ENCODE measurements around the gene YIF1A. TPM values are rescaled to one million over a fixed set of nuclear protein-coding genes. Genes with fewer than 3 reads are reported as not detected.
"Not testable (repeated sequence)": the region's sequence is repeated elsewhere in the genome, so short reads cannot be mapped to it uniquely, and the experiment has no call there.

Gene YIF1A
- total RNA-seq, 2 donors from 2014 or later, result 42.9 to 50.8 TPM

GRCh38 chr11:66320289-66320688, 31.3 kb upstream of the YIF1A start:
- peaks cover 44% of the 10 kb centered on the region for H3K4me1 Mint-ChIP-seq (ENCODE audit: low read depth)
- H3K9me3 Mint-ChIP-seq; H3K36me3 Mint-ChIP-seq (ENCODE audit: insufficient read depth in 2 of 2); H3K4me3 Mint-ChIP-seq; H3K27me3 Mint-ChIP-seq (ENCODE audit: low read depth); ATAC-seq (replicated peaks in 1 of 2); H3K27ac Mint-ChIP-seq; DNase-seq: not testable (repeated sequence)

GRCh38 chr11:66318600-66318970, 29.6 kb upstream of the YIF1A start:
- peaks cover 51% of the 10 kb centered on the region for H3K4me1 Mint-ChIP-seq (ENCODE audit: low read depth)
- peaks cover 0 to 2% of the 10 kb centered on the region in 2 donors for H3K36me3 Mint-ChIP-seq (ENCODE audit: insufficient read depth in 2 of 2)
- H3K27me3 Mint-ChIP-seq (ENCODE audit: low read depth), result no peaks in the 10 kb centered on the region
- ATAC-seq (replicated peaks in 1 of 2) (no peak), DNase-seq (no peak)
- H3K9me3 Mint-ChIP-seq, result peaks cover 0 to 2% of the 10 kb centered on the region in 2 donors
- peak overlapping the region; percentile 4 to 75 for H3K4me3 Mint-ChIP-seq
- peak overlapping the region; percentile 7 for H3K27ac Mint-ChIP-seq

GRCh38 chr11:66317723-66318599, 29.0 kb upstream of the YIF1A start:
- peak overlapping the region; percentile 63 to 75 for H3K4me3 Mint-ChIP-seq
- H3K27ac Mint-ChIP-seq, result peak overlapping the region; percentile 52
- peak; percentile 75 to 78 for ATAC-seq (replicated peaks in 1 of 2)
- peak; percentile 60 to 66 for DNase-seq
- H3K9me3 Mint-ChIP-seq, result peaks cover 0 to 2% of the 10 kb centered on the region in 2 donors
- H3K27me3 Mint-ChIP-seq (ENCODE audit: low read depth), result no peaks in the 10 kb centered on the region
- H3K4me1 Mint-ChIP-seq (ENCODE audit: low read depth), result peaks cover 53% of the 10 kb centered on the region
- H3K36me3 Mint-ChIP-seq (ENCODE audit: insufficient read depth in 2 of 2), result peaks cover 0 to 2% of the 10 kb centered on the region in 2 donors

- peaks cover 0 to 2% of the 10 kb centered on the region in 2 donors for H3K9me3 Mint-ChIP-seq
- peak overlapping the region; percentile 52 for H3K27ac Mint-ChIP-seq
- peaks cover 53% of the 10 kb centered on the region for H3K4me1 Mint-ChIP-seq (ENCODE audit: low read depth)
- no peaks in the 10 kb centered on the region for H3K27me3 Mint-ChIP-seq (ENCODE audit: low read depth)
- peak; percentile 50 to 52 for DNase-seq
- H3K36me3 Mint-ChIP-seq (ENCODE audit: insufficient read depth in 2 of 2), result peaks cover 0 to 2% of the 10 kb centered on the region in 2 donors
- ATAC-seq (replicated peaks in 1 of 2), result peak; percentile 8 to 10
- peak overlapping the region; percentile 63 to 75 for H3K4me3 Mint-ChIP-seq
Observed at GRCh38 chr11:66317322-66317722, 28.4 kb upstream of the YIF1A start.

- H3K9me3 Mint-ChIP-seq, result peaks cover 0 to 2% of the 10 kb centered on the region in 2 donors
Observed at GRCh38 chr11:66316849-66317251, 27.9 kb upstream of the YIF1A start, which contains the start of gene CD248. CD248 (minus strand) TSS chr11:66317044; CDS start chr11:66317027, 17 bp downstream.

GRCh38 chr11:66315921-66316811, 27.2 kb upstream of the YIF1A start:
- peaks cover 60% of the 10 kb centered on the region for H3K4me1 Mint-ChIP-seq (ENCODE audit: low read depth)
- H3K27ac Mint-ChIP-seq, result no peak overlapping the region

More at GRCh38 chr11:66316849-66317251, 27.9 kb upstream of the YIF1A start, which contains the start of gene CD248:
- Mint-ChIP-seq H3K27me3 (ENCODE audit: low read depth) (no peaks in the 10 kb centered on the region), H3K27ac (peak within 1 kb of the TSS; percentile 52), H3K4me3 (peak within 1 kb of the TSS; percentile 63 to 75), H3K36me3 (ENCODE audit: insufficient read depth in 2 of 2) (peaks cover 0 to 2% of the 10 kb centered on the region in 2 donors), H3K4me1 (ENCODE audit: low read depth) (peaks cover 55% of the 10 kb centered on the region)
- ATAC-seq (replicated peaks in 1 of 2), result no peak
- DNase-seq, result peak in 1 of 2 donors; percentile 31

GRCh38 chr11:66315498-66315885, 26.5 kb upstream of the YIF1A start:
- no peak for DNase-seq
- H3K4me1 Mint-ChIP-seq (ENCODE audit: low read depth), result peaks cover 60% of the 10 kb centered on the region
- peak overlapping the region; percentile 53 to 74 for H3K4me3 Mint-ChIP-seq
- no peak overlapping the region for H3K27ac Mint-ChIP-seq
- H3K27me3 Mint-ChIP-seq (ENCODE audit: low read depth), result no peaks in the 10 kb centered on the region
- H3K36me3 Mint-ChIP-seq (ENCODE audit: insufficient read depth in 2 of 2), result peaks cover 0 to 2% of the 10 kb centered on the region in 2 donors
- ATAC-seq (replicated peaks in 1 of 2), result no peak
- H3K9me3 Mint-ChIP-seq, result peaks cover 0 to 2% of the 10 kb centered on the region in 2 donors

More at GRCh38 chr11:66315921-66316811, 27.2 kb upstream of the YIF1A start:
- Mint-ChIP-seq H3K36me3 (ENCODE audit: insufficient read depth in 2 of 2) (peaks cover 0 to 2% of the 10 kb centered on the region in 2 donors), H3K9me3 (peaks cover 0 to 2% of the 10 kb centered on the region in 2 donors), H3K27me3 (ENCODE audit: low read depth) (no peaks in the 10 kb centered on the region), H3K4me3 (peak overlapping the region; percentile 53 to 74)
- DNase-seq (peak in 1 of 2 donors; percentile 44), ATAC-seq (replicated peaks in 1 of 2) (no peak)

GRCh38 chr11:66314561-66315497, 25.9 kb upstream of the YIF1A start:
- Mint-ChIP-seq H3K9me3 (no peaks in the 10 kb centered on the region), H3K27ac (no peak overlapping the region), H3K4me3 (peak overlapping the region; percentile 89 to 92), H3K4me1 (ENCODE audit: low read depth) (peaks cover 60% of the 10 kb centered on the region), H3K27me3 (ENCODE audit: low read depth) (no peaks in the 10 kb centered on the region), H3K36me3 (ENCODE audit: insufficient read depth in 2 of 2) (no peaks in the 10 kb centered on the region)
- DNase-seq (no peak), ATAC-seq (replicated peaks in 1 of 2) (no peak)

- H3K4me1 Mint-ChIP-seq (ENCODE audit: low read depth), result peaks cover 55% of the 10 kb centered on the region
- no peaks in the 10 kb centered on the region for H3K27me3 Mint-ChIP-seq (ENCODE audit: low read depth)
- no peaks in the 10 kb centered on the region for H3K36me3 Mint-ChIP-seq (ENCODE audit: insufficient read depth in 2 of 2)
- DNase-seq (no peak), ATAC-seq (replicated peaks in 1 of 2) (no peak)
- no peak overlapping the region for H3K27ac Mint-ChIP-seq
- H3K9me3 Mint-ChIP-seq, result no peaks in the 10 kb centered on the region
- peak overlapping the region; percentile 89 to 92 for H3K4me3 Mint-ChIP-seq
Observed at GRCh38 chr11:66314186-66314501, 25.2 kb upstream of the YIF1A start.

GRCh38 chr11:66313321-66314185, 24.6 kb upstream of the YIF1A start:
- ATAC-seq (replicated peaks in 1 of 2), result no peak
- Mint-ChIP-seq H3K36me3 (ENCODE audit: insufficient read depth in 2 of 2) (no peaks in the 10 kb centered on the region), H3K4me3 (peak overlapping the region; percentile 89 to 92), H3K4me1 (ENCODE audit: low read depth) (peaks cover 49% of the 10 kb centered on the region), H3K27ac (no peak overlapping the region), H3K9me3 (no peaks in the 10 kb centered on the region), H3K27me3 (ENCODE audit: low read depth) (no peaks in the 10 kb centered on the region)
- no peak for DNase-seq

- Mint-ChIP-seq H3K36me3 (ENCODE audit: insufficient read depth in 2 of 2) (no peaks in the 10 kb centered on the region), H3K4me1 (ENCODE audit: low read depth) (peaks cover 41% of the 10 kb centered on the region), H3K4me3 (peak overlapping the region; percentile 89 to 92), H3K27me3 (ENCODE audit: low read depth) (no peaks in the 10 kb centered on the region), H3K9me3 (no peaks in the 10 kb centered on the region), H3K27ac (peak overlapping the region; percentile 84)
- ATAC-seq (replicated peaks in 1 of 2), result peak; percentile 74 to 76
- DNase-seq, result peak; percentile 97
Observed at GRCh38 chr11:66312549-66313320, 23.8 kb upstream of the YIF1A start.

Measured in activated T-cell treated with anti-CD3 and anti-CD28 coated beads, Interleukin-2, amount 50 U/mL, for 72 hours (primary cell).